Caco-2 (cell line): ENCODE results near the gene SEPTIN8. TPM values are rescaled to one million over a fixed set of nuclear protein-coding genes. Genes with fewer than 3 reads are reported as not detected.

Experiments
- BruUV-seq: library from RNA; stranded (reverse); fragments of 400-500 nt; replicated peaks from 2 replicates; lab custom pipeline; 2021; lab: Mats Ljungman, UMichigan
- CTCF ChIA-PET: fragments of 300-600 bp; sonication (Branson Sonifier 250); formaldehyde crosslinking; loops from one replicate; lab custom pipeline; 2022; ENCODE audit warnings: antibody characterized with exemption; lab: Charles Lee
- POLR2A ChIA-PET: fragments of 300-600 bp; sonication (Branson Sonifier 250); formaldehyde crosslinking; loops from one replicate; lab custom pipeline; 2022; ENCODE audit warnings: antibody characterized with exemption; lab: Charles Lee
- DNase-seq, 2 experiments: peaks; one replicate each; pipeline versions ENCODE4 v3.0.0 to v3.0.0-alpha.2; 2020 to 2022
- H3K27me3 ChIP-seq: replicated peaks from 2 replicates; pipeline ENCODE4 v1.6.0; 2011; ENCODE audit warnings: low read length; ENCODE audit not compliant: control insufficient read depth, insufficient read depth
- H3K36me3 ChIP-seq: 2 replicates; pipeline ENCODE4 v1.5.1; 2011; ENCODE audit warnings: low read length; ENCODE audit not compliant: control insufficient read depth, insufficient read depth
- H3K4me1 ChIP-seq: fragments of 250-450 bp; sonication (Bioruptor Pico); 2 replicates; pipeline ENCODE4 v1.5.1; 2020; ENCODE audit warnings: mild to moderate bottlenecking
- H3K4me3 ChIP-seq: 2 replicates; pipeline ENCODE4 v1.5.1; 2011; ENCODE audit warnings: low read depth, mild to moderate bottlenecking, control low read depth, low read length
- H3K9me3 ChIP-seq: fragments of 250-450 bp; sonication (Bioruptor Pico); 2 replicates; pipeline ENCODE4 v1.5.1; 2020; ENCODE audit warnings: mild to moderate bottlenecking, moderate library complexity
- H3K27ac Mint-ChIP-seq: one replicate; pipeline ENCODE4 v1.8.0; 2022; ENCODE audit warnings: mixed read lengths; ENCODE audit not compliant: unreplicated experiment
- H3K27me3 Mint-ChIP-seq: one replicate; pipeline ENCODE4 v1.8.0; 2022; ENCODE audit warnings: mixed read lengths; ENCODE audit not compliant: insufficient read depth, unreplicated experiment
- H3K36me3 Mint-ChIP-seq: one replicate; pipeline ENCODE4 v1.8.0; 2022; ENCODE audit warnings: mild to moderate bottlenecking, mixed read lengths; ENCODE audit not compliant: insufficient read depth, unreplicated experiment
- H3K4me1 Mint-ChIP-seq: one replicate; pipeline ENCODE4 v1.8.0; 2022; ENCODE audit warnings: low read depth, mixed read lengths; ENCODE audit not compliant: unreplicated experiment
- H3K4me3 Mint-ChIP-seq: one replicate; pipeline ENCODE4 v1.8.0; 2022; ENCODE audit warnings: mild to moderate bottlenecking, moderate library complexity, mixed read lengths; ENCODE audit not compliant: unreplicated experiment
- H3K9me3 Mint-ChIP-seq: one replicate; pipeline ENCODE4 v1.8.0; 2022; ENCODE audit warnings: mixed read lengths; ENCODE audit not compliant: unreplicated experiment
- CTCF ChIP-seq, 2 experiments: fragments of 200-600 bp in 1 of 2; IDR thresholded peaks; 1 replicate in 1 of 2; 2 replicates in 1 of 2; pipeline versions ENCODE4 v1.5.1 to v1.8.0; 2011 to 2022; ENCODE audit warnings: antibody characterized with exemption in 1 of 2, control low read depth in 1 of 2, inconsistent platforms in 1 of 2, low read depth in 1 of 2, low read length in 1 of 2, mild to moderate bottlenecking in 1 of 2, moderate library complexity in 1 of 2; ENCODE audit not compliant: insufficient read depth in 1 of 2, severe bottlenecking in 1 of 2, unreplicated experiment in 1 of 2
- intact Hi-C: fragments of 100-400 bp; cut with micrococcal nuclease; formaldehyde crosslinking; loops from one replicate; pipeline ENCODE4 v1.10.0; 2022; ENCODE audit not compliant: unreplicated experiment
- total RNA-seq: library from RNA; stranded (reverse); gene quantifications from 2 replicates; pipeline ENCODE4 v1.2.3, GENCODE V29; 2022

The SEPTIN8 gene
- total RNA-seq, 1 experiment from 2014 or later = 60.7 TPM

GRCh38 chr5:132737982-132738681 is 38.9 kb downstream of the SEPTIN8 start:
- Mint-ChIP-seq H3K9me3 (peaks cover 4% of the 10 kb centered on the region), H3K27me3 (peaks cover 3% of the 10 kb centered on the region), H3K4me1 (peaks cover 9% of the 10 kb centered on the region), H3K36me3 (peaks cover 10% of the 10 kb centered on the region), H3K27ac (peak overlapping the region; percentile 71), H3K4me3 (peak overlapping the region; percentile 88)
- Histone ChIP-seq H3K9me3 (no peaks in the 10 kb centered on the region), H3K4me3 (peak overlapping the region; percentile 95), H3K36me3 (no peaks in the 10 kb centered on the region), H3K27me3 (no peaks in the 10 kb centered on the region), H3K4me1 (peaks cover 4% of the 10 kb centered on the region; the same call in 1 of the 2 replicates)
- intact Hi-C loops = no loop called here
- no peak for TF ChIP-seq CTCF (IDR thresholded peaks at IDR 0.05; ENCODE audit: insufficient read depth in 1 of 2, low read depth in 1 of 2, low read length in 1 of 2, severe bottlenecking in 1 of 2, unreplicated experiment in 1 of 2)
- BruUV-seq = no TSS peak
- POLR2A ChIA-PET = no interaction called here
- CTCF ChIA-PET = interaction anchor here (0.9 to 1.8 kb wide), 5 partner anchors 17 to 211 kb away, joined by 3 to 7 read pairs (median 4); partner anchors contain the start of gene GDF9
- DNase-seq = no peak

GRCh38 chr5:132736853-132737833 is 39.9 kb downstream of the SEPTIN8 start, which contains the start of gene KIF3A:
TSS of gene KIF3A (minus strand) at chr5:132737546. CDS start at chr5:132737419, 127 bp downstream.
- H3K4me3 ChIP-seq = peak within 1 kb of the TSS; percentile 95
- peaks cover 9% of the 10 kb centered on the region for H3K4me1 Mint-ChIP-seq
- peak; percentile 97 for DNase-seq
- H3K4me3 Mint-ChIP-seq = peak within 1 kb of the TSS; percentile 88
- H3K27me3 ChIP-seq = no peaks in the 10 kb centered on the region
- TF ChIP-seq CTCF (IDR thresholded peaks at IDR 0.05; ENCODE audit: insufficient read depth in 1 of 2, low read depth in 1 of 2, low read length in 1 of 2, severe bottlenecking in 1 of 2, unreplicated experiment in 1 of 2) = no peak
- POLR2A ChIA-PET = no interaction called here
- CTCF ChIA-PET = interaction anchor here (0.9 to 1.8 kb wide), 7 partner anchors 18 to 210 kb away, joined by 3 to 7 read pairs (median 4); partner anchors contain the start of gene GDF9
- peak within 1 kb of the TSS; percentile 71 for H3K27ac Mint-ChIP-seq
- no peaks in the 10 kb centered on the region for H3K9me3 Mint-ChIP-seq
- H3K36me3 Mint-ChIP-seq = peaks cover 10% of the 10 kb centered on the region
- H3K27me3 Mint-ChIP-seq = no peaks in the 10 kb centered on the region
- intact Hi-C loops = no loop called here
- no peaks in the 10 kb centered on the region for H3K9me3 ChIP-seq
- H3K4me1 ChIP-seq = peaks cover 4% of the 10 kb centered on the region; the same call in 1 of the 2 replicates
- no peaks in the 10 kb centered on the region for H3K36me3 ChIP-seq
- BruUV-seq = no TSS peak

GRCh38 chr5:132734687-132735086 is 42.4 kb downstream of the SEPTIN8 start:
- no peaks in the 10 kb centered on the region for H3K9me3 ChIP-seq
- no TSS peak for BruUV-seq
- no peak for TF ChIP-seq CTCF (IDR thresholded peaks at IDR 0.05; ENCODE audit: insufficient read depth in 1 of 2, low read depth in 1 of 2, low read length in 1 of 2, severe bottlenecking in 1 of 2, unreplicated experiment in 1 of 2)
- peaks cover 10% of the 10 kb centered on the region for H3K36me3 Mint-ChIP-seq
- H3K27me3 Mint-ChIP-seq = no peaks in the 10 kb centered on the region
- DNase-seq = no peak
- ChIA-PET CTCF (interaction anchor here (0.6 kb wide), 1 partner anchor 19 kb away, joined by 3 read pairs; no protein-coding TSS in a partner anchor), POLR2A (no interaction called here)
- H3K4me3 Mint-ChIP-seq = no peak overlapping the region
- no peaks in the 10 kb centered on the region for H3K9me3 Mint-ChIP-seq
- H3K4me1 ChIP-seq = peaks cover 4% of the 10 kb centered on the region; the same call in 1 of the 2 replicates
- intact Hi-C loops = no loop called here
- no peaks in the 10 kb centered on the region for H3K27me3 ChIP-seq
- no peak overlapping the region for H3K4me3 ChIP-seq
- H3K4me1 Mint-ChIP-seq = peaks cover 9% of the 10 kb centered on the region
- H3K36me3 ChIP-seq = no peaks in the 10 kb centered on the region
- H3K27ac Mint-ChIP-seq = no peak overlapping the region
